WTC11 (cell line): Measurements from ENCODE around the gene PALB2.

ENCODE experiments used
- FOXJ3 ChIP-seq: sonication (generic); formaldehyde crosslinking; IDR thresholded peaks from 2 replicates; pipeline ENCODE4 v1.9.0; 2021; ENCODE audit warnings: missing genetic modification reagents, mild to moderate bottlenecking, borderline replicate concordance
- IRF2 ChIP-seq: sonication (generic); formaldehyde crosslinking; IDR thresholded peaks from 2 replicates; pipeline ENCODE4 v1.8.0; 2022; ENCODE audit warnings: low read depth, missing genetic modification reagents, borderline replicate concordance
- JUN ChIP-seq: sonication (generic); formaldehyde crosslinking; IDR thresholded peaks from 2 replicates; pipeline ENCODE4 v1.8.0; 2023; ENCODE audit warnings: mild to moderate bottlenecking, missing genetic modification reagents
- MXD4 ChIP-seq: fragments of 250-450 bp; sonication (Bioruptor Pico); IDR thresholded peaks from 2 replicates; pipeline ENCODE4 v1.8.0; 2021; ENCODE audit warnings: mild to moderate bottlenecking, moderate library complexity, borderline replicate concordance
- TEAD4 ChIP-seq: sonication (generic); formaldehyde crosslinking; IDR thresholded peaks from 2 replicates; pipeline ENCODE4 v1.8.0; 2022; ENCODE audit warnings: mild to moderate bottlenecking, missing genetic modification reagents
- ZNF416 ChIP-seq: fragments of 250-450 bp; sonication (Bioruptor Pico); IDR thresholded peaks from 2 replicates; pipeline ENCODE4 v1.9.0; 2021; ENCODE audit warnings: mild to moderate bottlenecking, inconsistent platforms
- TF ChIP-seq, protein P1 (sequence below): sonication (generic); formaldehyde crosslinking; IDR thresholded peaks from 2 replicates; pipeline ENCODE4 v1.8.0; 2023; ENCODE audit warnings: mild to moderate bottlenecking, missing genetic modification reagents
- TF ChIP-seq, protein P2 (sequence below): fragments of 200-600 bp; IDR thresholded peaks from 2 replicates; pipeline ENCODE4 v1.8.0; 2022; ENCODE audit warnings: antibody characterized with exemption
- TF ChIP-seq, protein P3 (sequence below): sonication (generic); formaldehyde crosslinking; IDR thresholded peaks from 2 replicates; pipeline ENCODE4 v1.8.1; 2023; ENCODE audit warnings: mild to moderate bottlenecking, missing genetic modification reagents, moderate library complexity
- TF ChIP-seq, protein P4 (sequence below): sonication (generic); formaldehyde crosslinking; IDR thresholded peaks from 2 replicates; pipeline ENCODE4 v1.8.0; 2023; ENCODE audit warnings: missing genetic modification reagents
- TF ChIP-seq, protein P5 (sequence below): sonication (generic); formaldehyde crosslinking; IDR thresholded peaks from 2 replicates; pipeline ENCODE4 v1.8.0; 2022; ENCODE audit warnings: mild to moderate bottlenecking, missing genetic modification reagents
- TF ChIP-seq, protein P6 (sequence below): sonication (generic); formaldehyde crosslinking; IDR thresholded peaks from 2 replicates; pipeline ENCODE4 v1.8.1; 2023; ENCODE audit warnings: mild to moderate bottlenecking, missing genetic modification reagents, borderline replicate concordance

DNA sequence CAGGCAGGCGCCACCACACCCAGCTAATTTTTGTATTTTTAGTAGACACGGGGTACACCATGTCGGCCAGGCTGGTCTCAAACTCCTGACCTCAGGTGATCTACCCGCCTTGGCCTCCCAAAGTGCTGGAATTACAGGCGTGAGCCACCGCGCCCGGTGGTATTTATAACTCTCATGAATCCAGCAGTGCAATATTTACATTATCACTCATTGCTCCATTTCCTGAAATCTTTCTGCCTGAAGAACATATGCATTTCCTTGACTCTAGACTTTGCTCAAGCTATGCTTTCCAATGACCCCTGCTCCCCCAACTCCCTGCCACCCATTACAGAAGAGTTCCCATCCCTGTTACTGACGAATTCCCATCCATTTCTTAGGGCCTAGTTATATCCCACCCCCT, 25.3 kb downstream of the PALB2 start:
- TF ChIP-seq, protein P1, sequence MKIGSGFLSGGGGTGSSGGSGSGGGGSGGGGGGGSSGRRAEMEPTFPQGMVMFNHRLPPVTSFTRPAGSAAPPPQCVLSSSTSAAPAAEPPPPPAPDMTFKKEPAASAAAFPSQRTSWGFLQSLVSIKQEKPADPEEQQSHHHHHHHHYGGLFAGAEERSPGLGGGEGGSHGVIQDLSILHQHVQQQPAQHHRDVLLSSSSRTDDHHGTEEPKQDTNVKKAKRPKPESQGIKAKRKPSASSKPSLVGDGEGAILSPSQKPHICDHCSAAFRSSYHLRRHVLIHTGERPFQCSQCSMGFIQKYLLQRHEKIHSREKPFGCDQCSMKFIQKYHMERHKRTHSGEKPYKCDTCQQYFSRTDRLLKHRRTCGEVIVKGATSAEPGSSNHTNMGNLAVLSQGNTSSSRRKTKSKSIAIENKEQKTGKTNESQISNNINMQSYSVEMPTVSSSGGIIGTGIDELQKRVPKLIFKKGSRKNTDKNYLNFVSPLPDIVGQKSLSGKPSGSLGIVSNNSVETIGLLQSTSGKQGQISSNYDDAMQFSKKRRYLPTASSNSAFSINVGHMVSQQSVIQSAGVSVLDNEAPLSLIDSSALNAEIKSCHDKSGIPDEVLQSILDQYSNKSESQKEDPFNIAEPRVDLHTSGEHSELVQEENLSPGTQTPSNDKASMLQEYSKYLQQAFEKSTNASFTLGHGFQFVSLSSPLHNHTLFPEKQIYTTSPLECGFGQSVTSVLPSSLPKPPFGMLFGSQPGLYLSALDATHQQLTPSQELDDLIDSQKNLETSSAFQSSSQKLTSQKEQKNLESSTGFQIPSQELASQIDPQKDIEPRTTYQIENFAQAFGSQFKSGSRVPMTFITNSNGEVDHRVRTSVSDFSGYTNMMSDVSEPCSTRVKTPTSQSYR (CRISPR knock-in tag): no peak
- TF ChIP-seq, protein P2, sequence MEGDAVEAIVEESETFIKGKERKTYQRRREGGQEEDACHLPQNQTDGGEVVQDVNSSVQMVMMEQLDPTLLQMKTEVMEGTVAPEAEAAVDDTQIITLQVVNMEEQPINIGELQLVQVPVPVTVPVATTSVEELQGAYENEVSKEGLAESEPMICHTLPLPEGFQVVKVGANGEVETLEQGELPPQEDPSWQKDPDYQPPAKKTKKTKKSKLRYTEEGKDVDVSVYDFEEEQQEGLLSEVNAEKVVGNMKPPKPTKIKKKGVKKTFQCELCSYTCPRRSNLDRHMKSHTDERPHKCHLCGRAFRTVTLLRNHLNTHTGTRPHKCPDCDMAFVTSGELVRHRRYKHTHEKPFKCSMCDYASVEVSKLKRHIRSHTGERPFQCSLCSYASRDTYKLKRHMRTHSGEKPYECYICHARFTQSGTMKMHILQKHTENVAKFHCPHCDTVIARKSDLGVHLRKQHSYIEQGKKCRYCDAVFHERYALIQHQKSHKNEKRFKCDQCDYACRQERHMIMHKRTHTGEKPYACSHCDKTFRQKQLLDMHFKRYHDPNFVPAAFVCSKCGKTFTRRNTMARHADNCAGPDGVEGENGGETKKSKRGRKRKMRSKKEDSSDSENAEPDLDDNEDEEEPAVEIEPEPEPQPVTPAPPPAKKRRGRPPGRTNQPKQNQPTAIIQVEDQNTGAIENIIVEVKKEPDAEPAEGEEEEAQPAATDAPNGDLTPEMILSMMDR: no peak
- TF ChIP-seq, protein P3, sequence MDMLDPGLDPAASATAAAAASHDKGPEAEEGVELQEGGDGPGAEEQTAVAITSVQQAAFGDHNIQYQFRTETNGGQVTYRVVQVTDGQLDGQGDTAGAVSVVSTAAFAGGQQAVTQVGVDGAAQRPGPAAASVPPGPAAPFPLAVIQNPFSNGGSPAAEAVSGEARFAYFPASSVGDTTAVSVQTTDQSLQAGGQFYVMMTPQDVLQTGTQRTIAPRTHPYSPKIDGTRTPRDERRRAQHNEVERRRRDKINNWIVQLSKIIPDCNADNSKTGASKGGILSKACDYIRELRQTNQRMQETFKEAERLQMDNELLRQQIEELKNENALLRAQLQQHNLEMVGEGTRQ (CRISPR knock-in tag): no peak
- no peak for TF ChIP-seq JUN (CRISPR knock-in tag)
- TF ChIP-seq MXD4 (CRISPR knock-in tag): no peak
- no peak for TF ChIP-seq FOXJ3 (CRISPR knock-in tag)
- TF ChIP-seq, protein P4, sequence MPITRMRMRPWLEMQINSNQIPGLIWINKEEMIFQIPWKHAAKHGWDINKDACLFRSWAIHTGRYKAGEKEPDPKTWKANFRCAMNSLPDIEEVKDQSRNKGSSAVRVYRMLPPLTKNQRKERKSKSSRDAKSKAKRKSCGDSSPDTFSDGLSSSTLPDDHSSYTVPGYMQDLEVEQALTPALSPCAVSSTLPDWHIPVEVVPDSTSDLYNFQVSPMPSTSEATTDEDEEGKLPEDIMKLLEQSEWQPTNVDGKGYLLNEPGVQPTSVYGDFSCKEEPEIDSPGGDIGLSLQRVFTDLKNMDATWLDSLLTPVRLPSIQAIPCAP (CRISPR knock-in tag): no peak
- TF ChIP-seq, protein P5, sequence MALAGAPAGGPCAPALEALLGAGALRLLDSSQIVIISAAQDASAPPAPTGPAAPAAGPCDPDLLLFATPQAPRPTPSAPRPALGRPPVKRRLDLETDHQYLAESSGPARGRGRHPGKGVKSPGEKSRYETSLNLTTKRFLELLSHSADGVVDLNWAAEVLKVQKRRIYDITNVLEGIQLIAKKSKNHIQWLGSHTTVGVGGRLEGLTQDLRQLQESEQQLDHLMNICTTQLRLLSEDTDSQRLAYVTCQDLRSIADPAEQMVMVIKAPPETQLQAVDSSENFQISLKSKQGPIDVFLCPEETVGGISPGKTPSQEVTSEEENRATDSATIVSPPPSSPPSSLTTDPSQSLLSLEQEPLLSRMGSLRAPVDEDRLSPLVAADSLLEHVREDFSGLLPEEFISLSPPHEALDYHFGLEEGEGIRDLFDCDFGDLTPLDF (CRISPR knock-in tag): no peak
- no peak for TF ChIP-seq TEAD4 (CRISPR knock-in tag)
- TF ChIP-seq, protein P6, sequence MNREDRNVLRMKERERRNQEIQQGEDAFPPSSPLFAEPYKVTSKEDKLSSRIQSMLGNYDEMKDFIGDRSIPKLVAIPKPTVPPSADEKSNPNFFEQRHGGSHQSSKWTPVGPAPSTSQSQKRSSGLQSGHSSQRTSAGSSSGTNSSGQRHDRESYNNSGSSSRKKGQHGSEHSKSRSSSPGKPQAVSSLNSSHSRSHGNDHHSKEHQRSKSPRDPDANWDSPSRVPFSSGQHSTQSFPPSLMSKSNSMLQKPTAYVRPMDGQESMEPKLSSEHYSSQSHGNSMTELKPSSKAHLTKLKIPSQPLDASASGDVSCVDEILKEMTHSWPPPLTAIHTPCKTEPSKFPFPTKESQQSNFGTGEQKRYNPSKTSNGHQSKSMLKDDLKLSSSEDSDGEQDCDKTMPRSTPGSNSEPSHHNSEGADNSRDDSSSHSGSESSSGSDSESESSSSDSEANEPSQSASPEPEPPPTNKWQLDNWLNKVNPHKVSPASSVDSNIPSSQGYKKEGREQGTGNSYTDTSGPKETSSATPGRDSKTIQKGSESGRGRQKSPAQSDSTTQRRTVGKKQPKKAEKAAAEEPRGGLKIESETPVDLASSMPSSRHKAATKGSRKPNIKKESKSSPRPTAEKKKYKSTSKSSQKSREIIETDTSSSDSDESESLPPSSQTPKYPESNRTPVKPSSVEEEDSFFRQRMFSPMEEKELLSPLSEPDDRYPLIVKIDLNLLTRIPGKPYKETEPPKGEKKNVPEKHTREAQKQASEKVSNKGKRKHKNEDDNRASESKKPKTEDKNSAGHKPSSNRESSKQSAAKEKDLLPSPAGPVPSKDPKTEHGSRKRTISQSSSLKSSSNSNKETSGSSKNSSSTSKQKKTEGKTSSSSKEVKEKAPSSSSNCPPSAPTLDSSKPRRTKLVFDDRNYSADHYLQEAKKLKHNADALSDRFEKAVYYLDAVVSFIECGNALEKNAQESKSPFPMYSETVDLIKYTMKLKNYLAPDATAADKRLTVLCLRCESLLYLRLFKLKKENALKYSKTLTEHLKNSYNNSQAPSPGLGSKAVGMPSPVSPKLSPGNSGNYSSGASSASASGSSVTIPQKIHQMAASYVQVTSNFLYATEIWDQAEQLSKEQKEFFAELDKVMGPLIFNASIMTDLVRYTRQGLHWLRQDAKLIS (CRISPR knock-in tag): no peak
- TF ChIP-seq IRF2 (CRISPR knock-in tag): no peak
- TF ChIP-seq ZNF416 (CRISPR knock-in tag): no peak
